GM12878 (cell line): ENCODE results near the gene FBXO42.

Experiments used
- CHD1 ChIP-seq: IDR thresholded peaks from 2 replicates; pipeline ENCODE4 v1.6.1; 2012; ENCODE audit warnings: low read depth, low read length, improper control_type of control experiment
- CHD2 ChIP-seq: IDR thresholded peaks from 2 replicates; pipeline ENCODE4 v1.6.1; 2011; ENCODE audit warnings: low read depth, low read length, improper control_type of control experiment, borderline replicate concordance
- CTCF ChIP-seq, 3 experiments: IDR thresholded peaks in 2 of 3; conservative IDR thresholded peaks in 1 of 3; 2 replicates each; pipeline ENCODE4 v1.5.1; 2011; ENCODE audit warnings: low read depth in 3 of 3, low read length in 3 of 3, mild to moderate bottlenecking in 3 of 3, control low read depth in 2 of 3, moderate library complexity in 2 of 3, inconsistent platforms in 1 of 3, mixed read lengths in 1 of 3; ENCODE audit not compliant: control insufficient read depth in 2 of 3, insufficient read depth in 1 of 3; ENCODE audit errors: extremely low read depth in 1 of 3
- PBX3 ChIP-seq: IDR thresholded peaks from 2 replicates; pipeline ENCODE4 v1.6.1; 2011; ENCODE audit warnings: mild to moderate bottlenecking, low read depth, low read length, moderate library complexity; ENCODE audit not compliant: insufficient replicate concordance
- REST ChIP-seq: IDR thresholded peaks from 2 replicates; pipeline ENCODE4 v1.6.1; 2012; ENCODE audit warnings: mild to moderate bottlenecking, low read depth, low read length
- SMARCA5 ChIP-seq: fragments of 450-650 bp; IDR thresholded peaks from 2 replicates; pipeline ENCODE4 v1.6.1; 2017; ENCODE audit warnings: mild to moderate bottlenecking
- STAT1 ChIP-seq: fragments of 450-650 bp; conservative IDR thresholded peaks from 2 replicates; pipeline ENCODE4 v1.6.1; 2014; ENCODE audit warnings: antibody characterized with exemption, mild to moderate bottlenecking

- TF ChIP-seq SMARCA5, result no peak
- no peak for TF ChIP-seq REST
- no peak for TF ChIP-seq CTCF (IDR thresholded peaks at IDR 0.05 in 2 of 3, conservative IDR thresholded peaks at IDR 0.05 in 1 of 3; ENCODE audit: control insufficient read depth in 2 of 3, extremely low read depth in 1 of 3, insufficient read depth in 1 of 3, low read depth in 3 of 3, low read length in 3 of 3)
- no peak for TF ChIP-seq CHD1
- no peak for TF ChIP-seq PBX3
- TF ChIP-seq STAT1, result no peak
- no peak for TF ChIP-seq CHD2
Measured at GRCh38 chr1:16260814-16261213, 91.5 kb downstream of the FBXO42 start.
